Astrocyte of the cerebellum (primary cell): ENCODE measurements around the gene C16orf86.

Source experiments
- DNase-seq: peaks from one replicate; pipeline ENCODE4 v3.0.0-alpha.2; 2011; ENCODE audit warnings: low read depth
- H3K4me3 ChIP-seq: 2 replicates; pipeline ENCODE4 v1.5.1; 2011; ENCODE audit warnings: mild to moderate bottlenecking, low read depth, low read length, moderate library complexity
- CTCF ChIP-seq: IDR thresholded peaks from 2 replicates; pipeline ENCODE4 v1.5.1; 2012; ENCODE audit warnings: low read length, low read depth, moderate library complexity, mild to moderate bottlenecking; ENCODE audit errors: missing control alignments
- in situ Hi-C: cut with HindIII; loops from 2 replicates; pipeline ENCODE4 v1.10.0; 2017; ENCODE audit warnings: low sequenced_read_pairs

The C16orf86 gene

GRCh38 chr16:67653128-67653788 is 13.4 kb upstream of the C16orf86 start:
- in situ Hi-C loops = no loop called here
- DNase-seq = no peak
- peak; percentile 18 for TF ChIP-seq CTCF
- H3K4me3 ChIP-seq = peak overlapping the region; percentile 49

GRCh38 chr16:67653789-67654402 is 12.7 kb upstream of the C16orf86 start:
- in situ Hi-C loops = no loop called here
- peak overlapping the region; percentile 49 for H3K4me3 ChIP-seq
- TF ChIP-seq CTCF = no peak
- no peak for DNase-seq

DNA sequence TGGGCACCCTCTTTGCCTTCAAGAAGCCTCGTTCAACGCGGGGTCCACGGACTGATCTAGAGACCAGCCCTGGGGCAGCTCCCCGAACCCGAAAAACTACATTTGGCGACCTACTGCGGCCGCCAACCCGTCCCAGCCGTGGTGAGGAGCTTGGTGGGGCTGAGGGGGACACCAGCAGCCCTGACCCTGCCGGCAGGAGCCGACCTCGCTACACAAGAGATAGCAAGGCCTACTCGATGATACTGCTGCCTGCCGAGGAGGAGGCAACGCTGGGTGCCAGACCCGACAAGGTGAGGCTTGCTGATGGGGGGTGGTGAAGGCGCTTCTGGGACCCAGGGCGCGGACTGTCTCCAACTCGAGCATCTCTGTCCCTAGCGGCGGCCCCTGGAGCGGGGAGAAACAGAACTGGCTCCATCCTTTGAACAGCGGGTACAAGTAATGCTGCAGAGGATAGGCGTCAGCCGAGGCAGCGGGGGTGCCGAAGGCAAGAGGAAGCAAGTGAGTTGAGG is 12.2 kb upstream of the C16orf86 start:
- no peak for DNase-seq
- no peak for TF ChIP-seq CTCF
- no peak overlapping the region for H3K4me3 ChIP-seq
- in situ Hi-C loops = no loop called here

GRCh38 chr16:67655363-67655762 is 11.3 kb upstream of the C16orf86 start:
- H3K4me3 ChIP-seq = no peak overlapping the region
- no peak for TF ChIP-seq CTCF
- no peak for DNase-seq
- in situ Hi-C loops = no loop called here

GRCh38 chr16:67656344-67657016 is 10.1 kb upstream of the C16orf86 start:
- DNase-seq = no peak
- in situ Hi-C loops = no loop called here
- no peak for TF ChIP-seq CTCF
- H3K4me3 ChIP-seq = no peak overlapping the region

- no peak for DNase-seq
- in situ Hi-C loops = no loop called here
- H3K4me3 ChIP-seq = no peak overlapping the region
- TF ChIP-seq CTCF = no peak
Observed at GRCh38 chr16:67657017-67657608, 9.5 kb upstream of the C16orf86 start.
